Spinal cord (tissue), 10 donors: ENCODE measurements around the gene GNAI3. TPM values are rescaled to one million over a fixed set of nuclear protein-coding genes. Genes with fewer than 3 reads are reported as not detected.

ENCODE experiments used
- DNase-seq, 6 donors: peaks; one replicate each; pipeline versions ENCODE4 v3.0.0 to v3.0.0-alpha.2; 2013 to 2015; ENCODE audit warnings: low spot score in 6 of 6, low read depth in 4 of 6
- H3K27ac ChIP-seq: one replicate; pipeline ENCODE4 v1.5.1; 2013; ENCODE audit warnings: low read depth, low read length, control low read depth
- H3K27me3 ChIP-seq: one replicate; pipeline ENCODE4 v1.6.1; 2013; ENCODE audit warnings: low read length; ENCODE audit not compliant: control insufficient read depth, insufficient read depth
- H3K36me3 ChIP-seq: one replicate; pipeline ENCODE4 v1.6.1; 2013; ENCODE audit warnings: low read length; ENCODE audit not compliant: control insufficient read depth, insufficient read depth
- H3K4me1 ChIP-seq: one replicate; pipeline ENCODE4 v1.6.1; 2013; ENCODE audit warnings: low read length; ENCODE audit not compliant: control insufficient read depth, insufficient read depth
- H3K4me3 ChIP-seq: one replicate; pipeline ENCODE4 v1.5.1; 2013; ENCODE audit warnings: low read depth, low read length, control low read depth
- H3K9me3 ChIP-seq: one replicate; pipeline ENCODE4 v1.6.1; 2013; ENCODE audit warnings: low read length; ENCODE audit not compliant: control insufficient read depth, insufficient read depth
- WGBS: methylation state at CpG from one replicate; pipeline ENCODE4 v1.1.5; 2013; ENCODE audit warnings: missing lambda C conversion rate; ENCODE audit not compliant: insufficient coverage; 5-methylcytosine and 5-hydroxymethylcytosine counted together
- polyA plus RNA-seq, 2 donors: library from polyadenylated mRNA; unstranded; fragments of 120-200 nt; gene quantifications; one replicate each; pipeline ENCODE4 v1.2.1, GENCODE V29; 2013; ENCODE audit not compliant: insufficient read length in 2 of 2
- total RNA-seq, 2 donors: library from RNA; depleted of rRNA in 1 of 2; stranded (reverse); fragments of 120-200 nt in 1 of 2; fragments of >200 nt in 1 of 2; gene quantifications; one replicate each; pipeline versions ENCODE4 v1.2.3 to v1.2.4, GENCODE V29; 2013 to 2014
- donor health status: healthy.

The GNAI3 gene
- total and polyA plus RNA-seq, 4 donors = 8.4 to 13.0 (median 10.0) TPM

GRCh38 chr1:109589177-109589576, 40.8 kb downstream of the GNAI3 start:
- Histone ChIP-seq H3K9me3 (no peaks in the 10 kb centered on the region), H3K4me1 (no peaks in the 10 kb centered on the region), H3K4me3 (no peak overlapping the region), H3K36me3 (peaks cover 35% of the 10 kb centered on the region), H3K27ac (no peak overlapping the region), H3K27me3 (no peaks in the 10 kb centered on the region)
- no peak for DNase-seq
- WGBS = 100% methylated on average over 2 of the region's 3 CpGs

- Histone ChIP-seq H3K36me3 (peaks cover 37% of the 10 kb centered on the region), H3K4me1 (no peaks in the 10 kb centered on the region), H3K27me3 (no peaks in the 10 kb centered on the region), H3K4me3 (no peak overlapping the region), H3K9me3 (no peaks in the 10 kb centered on the region), H3K27ac (no peak overlapping the region)
- DNase-seq = no peak
Observed at GRCh38 chr1:109589679-109590078, 41.3 kb downstream of the GNAI3 start.

GRCh38 chr1:109592916-109593315, 44.5 kb downstream of the GNAI3 start:
- Histone ChIP-seq H3K27me3 (no peaks in the 10 kb centered on the region), H3K36me3 (peaks cover 29% of the 10 kb centered on the region), H3K27ac (no peak overlapping the region), H3K4me1 (no peaks in the 10 kb centered on the region), H3K4me3 (no peak overlapping the region), H3K9me3 (no peaks in the 10 kb centered on the region)
- no peak for DNase-seq

GRCh38 chr1:109595531-109595930, 47.1 kb downstream of the GNAI3 start:
- Histone ChIP-seq H3K27me3 (no peaks in the 10 kb centered on the region), H3K4me1 (no peaks in the 10 kb centered on the region), H3K4me3 (no peak overlapping the region), H3K9me3 (no peaks in the 10 kb centered on the region), H3K27ac (no peak overlapping the region), H3K36me3 (peaks cover 14% of the 10 kb centered on the region)
- no CpG with 5 or more reads among the region's 2 CpGs for WGBS
- no peak for DNase-seq

GRCh38 chr1:109598156-109598555, 49.7 kb downstream of the GNAI3 start:
- no CpG with 5 or more reads among the region's 1 CpG for WGBS
- Histone ChIP-seq H3K4me1 (no peaks in the 10 kb centered on the region), H3K27ac (no peak overlapping the region), H3K4me3 (no peak overlapping the region), H3K9me3 (no peaks in the 10 kb centered on the region), H3K36me3 (peaks cover 9% of the 10 kb centered on the region), H3K27me3 (no peaks in the 10 kb centered on the region)
- DNase-seq = no peak

- Histone ChIP-seq H3K27ac (no peak overlapping the region), H3K4me1 (no peaks in the 10 kb centered on the region), H3K27me3 (no peaks in the 10 kb centered on the region), H3K9me3 (no peaks in the 10 kb centered on the region), H3K4me3 (no peak overlapping the region), H3K36me3 (peaks cover 9% of the 10 kb centered on the region)
- WGBS = no CpG with 5 or more reads among the region's 5 CpGs
- DNase-seq = no peak
Observed at GRCh38 chr1:109598655-109599054, 50.2 kb downstream of the GNAI3 start.

GRCh38 chr1:109603229-109603628, 54.8 kb downstream of the GNAI3 start:
- Histone ChIP-seq H3K4me1 (no peaks in the 10 kb centered on the region), H3K27ac (no peak overlapping the region), H3K27me3 (no peaks in the 10 kb centered on the region), H3K36me3 (peaks cover 2% of the 10 kb centered on the region), H3K4me3 (no peak overlapping the region), H3K9me3 (no peaks in the 10 kb centered on the region)
- 94% methylated on average over 2 of the region's 3 CpGs for WGBS
- no peak for DNase-seq

- Histone ChIP-seq H3K27ac (no peak overlapping the region), H3K9me3 (no peaks in the 10 kb centered on the region), H3K27me3 (no peaks in the 10 kb centered on the region), H3K36me3 (no peaks in the 10 kb centered on the region), H3K4me1 (no peaks in the 10 kb centered on the region), H3K4me3 (no peak overlapping the region)
- WGBS = no CpG with 5 or more reads among the region's 1 CpG
- DNase-seq = no peak
Observed at GRCh38 chr1:109605381-109605780, 57.0 kb downstream of the GNAI3 start.

- Histone ChIP-seq H3K4me3 (no peak overlapping the region), H3K9me3 (no peaks in the 10 kb centered on the region), H3K27me3 (no peaks in the 10 kb centered on the region), H3K36me3 (no peaks in the 10 kb centered on the region), H3K27ac (no peak overlapping the region), H3K4me1 (no peaks in the 10 kb centered on the region)
- no peak for DNase-seq
- WGBS = 100% methylated on average over 3 of the region's 3 CpGs
Observed at GRCh38 chr1:109609881-109610280, 61.5 kb downstream of the GNAI3 start.

GRCh38 chr1:109610609-109611307, 62.3 kb downstream of the GNAI3 start:
- Histone ChIP-seq H3K36me3 (no peaks in the 10 kb centered on the region), H3K9me3 (no peaks in the 10 kb centered on the region), H3K4me1 (no peaks in the 10 kb centered on the region), H3K4me3 (no peak overlapping the region), H3K27me3 (no peaks in the 10 kb centered on the region), H3K27ac (no peak overlapping the region)
- DNase-seq = no peak
- 79% methylated on average over 3 of the region's 3 CpGs for WGBS
